ENCODE results near the gene WDR59. TPM values are rescaled to one million over a fixed set of nuclear protein-coding genes. Genes with fewer than 3 reads are reported as not detected.

The WDR59 gene
- total and polyA plus RNA-seq, 2 donors from 2014 or later = 32.6 to 60.0 TPM

DNA sequence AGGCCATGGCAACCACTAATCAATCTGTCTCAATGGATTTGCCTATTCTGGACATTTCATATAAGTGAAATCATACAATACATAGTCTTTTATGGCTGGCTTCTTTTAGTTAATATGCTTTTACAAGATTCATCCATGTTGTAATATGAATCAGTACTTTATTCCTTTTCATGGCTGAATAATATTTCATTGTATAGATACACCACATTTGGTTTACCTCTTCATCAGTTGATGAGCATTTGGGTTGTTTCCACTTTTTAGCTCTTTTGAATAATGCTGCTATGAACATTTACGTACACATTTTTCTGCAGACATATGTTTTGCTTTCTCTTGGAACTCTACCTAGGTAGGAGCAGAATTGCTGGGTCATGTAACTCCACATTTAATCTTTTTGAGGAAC lies 11.1 kb upstream of the WDR59 start:
- H3K4me1 ChIP-seq (ENCODE audit: control insufficient read depth in 2 of 3, insufficient read depth in 2 of 3, low read depth in 1 of 3, low read length in 3 of 3) = peaks cover 0 to 19% (median 15%) of the 10 kb centered on the region in 3 donors
- no peaks in the 10 kb centered on the region for H3K9me3 ChIP-seq (ENCODE audit: control insufficient read depth in 2 of 3, insufficient read depth in 1 of 3, low read length in 3 of 3)
- no peak overlapping the region for H3K4me3 ChIP-seq (ENCODE audit: low read length in 3 of 3)
- H3K9ac ChIP-seq (ENCODE audit: low read length in 3 of 3) = no peak overlapping the region
- TF ChIP-seq, protein P1, sequence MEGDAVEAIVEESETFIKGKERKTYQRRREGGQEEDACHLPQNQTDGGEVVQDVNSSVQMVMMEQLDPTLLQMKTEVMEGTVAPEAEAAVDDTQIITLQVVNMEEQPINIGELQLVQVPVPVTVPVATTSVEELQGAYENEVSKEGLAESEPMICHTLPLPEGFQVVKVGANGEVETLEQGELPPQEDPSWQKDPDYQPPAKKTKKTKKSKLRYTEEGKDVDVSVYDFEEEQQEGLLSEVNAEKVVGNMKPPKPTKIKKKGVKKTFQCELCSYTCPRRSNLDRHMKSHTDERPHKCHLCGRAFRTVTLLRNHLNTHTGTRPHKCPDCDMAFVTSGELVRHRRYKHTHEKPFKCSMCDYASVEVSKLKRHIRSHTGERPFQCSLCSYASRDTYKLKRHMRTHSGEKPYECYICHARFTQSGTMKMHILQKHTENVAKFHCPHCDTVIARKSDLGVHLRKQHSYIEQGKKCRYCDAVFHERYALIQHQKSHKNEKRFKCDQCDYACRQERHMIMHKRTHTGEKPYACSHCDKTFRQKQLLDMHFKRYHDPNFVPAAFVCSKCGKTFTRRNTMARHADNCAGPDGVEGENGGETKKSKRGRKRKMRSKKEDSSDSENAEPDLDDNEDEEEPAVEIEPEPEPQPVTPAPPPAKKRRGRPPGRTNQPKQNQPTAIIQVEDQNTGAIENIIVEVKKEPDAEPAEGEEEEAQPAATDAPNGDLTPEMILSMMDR (IDR thresholded peaks at IDR 0.05; ENCODE audit: borderline replicate concordance, extremely low read depth, insufficient read depth) = no peak
- no peak overlapping the region for H3K27ac ChIP-seq (ENCODE audit: low read depth in 2 of 2, low read length in 2 of 2)
- intact Hi-C loops (cut with DNase I) = loop anchor here (5.0 kb wide), 1 partner anchor 116 kb away; no protein-coding TSS in a partner anchor
- no peaks in the 10 kb centered on the region for H3K27me3 ChIP-seq (ENCODE audit: control insufficient read depth, insufficient read depth, low read length)
- H3K36me3 ChIP-seq (ENCODE audit: control insufficient read depth in 2 of 3, insufficient read depth in 3 of 3, low read length in 3 of 3) = no peaks in the 10 kb centered on the region
- no peak for FAIRE-seq
- DNase-seq = no peak

DNA sequence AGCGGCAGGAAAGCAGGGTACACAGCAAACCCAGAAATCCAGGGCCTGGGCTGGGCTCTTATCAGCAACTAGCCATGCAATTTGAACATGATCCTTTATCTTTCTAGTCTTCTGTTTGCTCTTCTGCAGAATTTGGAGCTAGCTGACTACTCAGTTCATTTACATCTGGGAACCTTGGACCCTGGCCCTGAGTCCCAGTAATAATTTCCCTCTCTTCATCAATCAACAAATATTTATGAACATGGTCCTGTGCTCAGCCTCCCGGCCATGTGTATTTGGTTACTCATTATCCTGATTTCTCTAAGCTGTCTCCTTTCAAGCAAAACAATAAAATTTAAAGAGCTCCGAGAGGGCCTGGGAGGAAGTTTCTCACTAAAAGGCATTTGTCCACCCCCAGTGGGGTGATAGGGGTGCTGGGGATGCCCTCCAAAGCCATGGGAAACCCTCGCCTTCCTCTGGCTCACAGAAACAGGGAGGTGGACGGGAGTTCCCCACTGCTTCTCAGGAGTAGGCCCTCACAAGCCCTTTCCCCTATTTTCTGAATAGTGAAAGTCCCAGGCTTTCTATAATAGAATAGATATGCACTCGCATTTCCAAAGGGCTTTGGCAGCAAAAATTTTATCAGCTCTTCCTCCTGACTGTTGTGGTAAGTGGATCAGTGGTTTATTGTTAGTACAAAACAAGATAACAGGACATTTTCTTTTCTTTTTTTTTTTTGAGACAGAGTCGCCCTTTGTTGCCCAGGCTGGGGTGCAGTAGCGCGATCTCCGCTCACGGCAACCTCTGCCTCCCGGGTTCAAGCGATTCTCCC lies 6.9 kb upstream of the WDR59 start:
- intact Hi-C loops (cut with DNase I) = no loop called here
- Histone ChIP-seq H3K27me3 (ENCODE audit: control insufficient read depth, insufficient read depth, low read length) (no peaks in the 10 kb centered on the region), H3K27ac (ENCODE audit: low read depth in 2 of 2, low read length in 2 of 2) (peak overlapping the region; percentile 52 to 79), H3K4me3 (ENCODE audit: low read length in 3 of 3) (peak overlapping the region in 2 of 3 donors; percentile 9 to 14), H3K36me3 (ENCODE audit: control insufficient read depth in 2 of 3, insufficient read depth in 3 of 3, low read length in 3 of 3) (no peaks in the 10 kb centered on the region), H3K9ac (ENCODE audit: low read length in 3 of 3) (peak overlapping the region in 1 of 3 donors; percentile 41), H3K9me3 (ENCODE audit: control insufficient read depth in 2 of 3, insufficient read depth in 1 of 3, low read length in 3 of 3) (no peaks in the 10 kb centered on the region), H3K4me1 (ENCODE audit: control insufficient read depth in 2 of 3, insufficient read depth in 2 of 3, low read depth in 1 of 3, low read length in 3 of 3) (peaks cover 0 to 15% (median 6%) of the 10 kb centered on the region in 3 donors)
- FAIRE-seq = no peak
- TF ChIP-seq, protein P1 (IDR thresholded peaks at IDR 0.05; ENCODE audit: borderline replicate concordance, extremely low read depth, insufficient read depth) = no peak
- DNase-seq = peak in 3 of 5 donors; percentile 15 to 66 (median 60)

DNA sequence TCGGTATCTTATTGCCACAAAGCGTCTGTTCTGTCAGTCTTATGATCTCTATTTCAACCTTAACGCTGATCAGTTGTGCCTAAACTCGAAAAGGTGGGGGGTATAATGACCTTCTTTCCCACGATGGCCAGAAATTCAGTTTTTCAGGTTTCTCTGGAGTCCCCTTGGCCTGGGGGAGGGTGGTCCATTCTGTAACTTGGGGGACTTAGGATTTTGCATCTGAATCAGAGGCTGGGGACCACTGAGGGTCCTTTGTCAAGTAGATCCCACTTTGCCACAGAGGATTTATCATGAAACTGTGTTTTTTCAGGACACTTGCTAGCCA lies 6.3 kb upstream of the WDR59 start:
- peaks cover 0 to 15% (median 6%) of the 10 kb centered on the region in 3 donors for H3K4me1 ChIP-seq (ENCODE audit: control insufficient read depth in 2 of 3, insufficient read depth in 2 of 3, low read depth in 1 of 3, low read length in 3 of 3)
- no peak for DNase-seq
- TF ChIP-seq, protein P1 (IDR thresholded peaks at IDR 0.05; ENCODE audit: borderline replicate concordance, extremely low read depth, insufficient read depth) = no peak
- intact Hi-C loops (cut with DNase I) = no loop called here
- H3K27me3 ChIP-seq (ENCODE audit: control insufficient read depth, insufficient read depth, low read length) = no peaks in the 10 kb centered on the region
- peak overlapping the region; percentile 52 to 60 for H3K27ac ChIP-seq (ENCODE audit: low read depth in 2 of 2, low read length in 2 of 2)
- H3K36me3 ChIP-seq (ENCODE audit: control insufficient read depth in 2 of 3, insufficient read depth in 3 of 3, low read length in 3 of 3) = no peaks in the 10 kb centered on the region
- no peak for FAIRE-seq
- no peaks in the 10 kb centered on the region for H3K9me3 ChIP-seq (ENCODE audit: control insufficient read depth in 2 of 3, insufficient read depth in 1 of 3, low read length in 3 of 3)
- peak overlapping the region in 1 of 3 donors; percentile 41 for H3K9ac ChIP-seq (ENCODE audit: low read length in 3 of 3)
- no peak overlapping the region for H3K4me3 ChIP-seq (ENCODE audit: low read length in 3 of 3)
